Measurements from ENCODE around the gene ADCY1.

DNA sequence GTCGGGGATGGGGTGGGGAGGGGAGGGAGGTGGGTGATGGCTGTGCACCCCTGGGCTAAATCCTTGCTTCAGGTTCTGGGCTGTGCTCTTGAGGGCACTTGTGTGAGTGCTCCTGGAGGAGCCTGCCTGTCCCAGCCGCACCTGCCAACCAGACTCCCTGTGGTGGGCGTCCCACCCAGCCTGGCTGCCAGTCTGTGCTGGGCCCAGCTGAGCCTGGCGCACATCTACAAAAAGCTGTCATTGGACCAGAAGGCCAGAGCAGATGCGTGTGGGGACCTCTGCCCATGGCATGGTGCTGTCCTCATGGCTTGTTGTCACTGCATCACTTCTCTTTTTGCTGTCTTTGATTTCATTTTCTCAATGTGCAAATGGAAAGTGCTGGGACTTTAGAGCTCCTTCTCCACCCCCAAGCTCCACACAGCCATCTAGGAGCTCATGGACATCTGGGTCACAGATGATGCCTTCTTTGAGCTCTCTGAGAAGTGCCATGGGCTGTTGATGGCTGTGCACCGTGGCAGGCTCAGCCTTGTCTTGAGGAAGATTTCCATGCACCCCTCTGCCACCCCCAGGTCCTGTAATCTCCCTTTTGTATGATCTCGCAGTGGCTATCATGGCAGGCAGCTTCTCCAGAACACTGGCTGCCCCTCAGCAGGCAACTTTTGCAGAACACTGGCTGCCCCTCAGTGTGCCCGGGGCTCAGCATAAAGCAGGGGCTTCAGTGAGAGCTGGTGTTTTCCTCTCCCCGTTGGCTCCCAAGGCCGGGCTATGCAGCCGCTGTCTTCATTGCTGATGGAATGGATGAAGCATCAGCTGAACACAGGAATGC is 83.9 kb downstream of the ADCY1 start:
- TF ChIP-seq, protein P1, sequence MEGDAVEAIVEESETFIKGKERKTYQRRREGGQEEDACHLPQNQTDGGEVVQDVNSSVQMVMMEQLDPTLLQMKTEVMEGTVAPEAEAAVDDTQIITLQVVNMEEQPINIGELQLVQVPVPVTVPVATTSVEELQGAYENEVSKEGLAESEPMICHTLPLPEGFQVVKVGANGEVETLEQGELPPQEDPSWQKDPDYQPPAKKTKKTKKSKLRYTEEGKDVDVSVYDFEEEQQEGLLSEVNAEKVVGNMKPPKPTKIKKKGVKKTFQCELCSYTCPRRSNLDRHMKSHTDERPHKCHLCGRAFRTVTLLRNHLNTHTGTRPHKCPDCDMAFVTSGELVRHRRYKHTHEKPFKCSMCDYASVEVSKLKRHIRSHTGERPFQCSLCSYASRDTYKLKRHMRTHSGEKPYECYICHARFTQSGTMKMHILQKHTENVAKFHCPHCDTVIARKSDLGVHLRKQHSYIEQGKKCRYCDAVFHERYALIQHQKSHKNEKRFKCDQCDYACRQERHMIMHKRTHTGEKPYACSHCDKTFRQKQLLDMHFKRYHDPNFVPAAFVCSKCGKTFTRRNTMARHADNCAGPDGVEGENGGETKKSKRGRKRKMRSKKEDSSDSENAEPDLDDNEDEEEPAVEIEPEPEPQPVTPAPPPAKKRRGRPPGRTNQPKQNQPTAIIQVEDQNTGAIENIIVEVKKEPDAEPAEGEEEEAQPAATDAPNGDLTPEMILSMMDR (optimal IDR thresholded peaks at IDR 0.05 in 1 of 3, IDR thresholded peaks at IDR 0.05 in 1 of 3, conservative IDR thresholded peaks at IDR 0.05 in 1 of 3; ENCODE audit: extremely low read depth in 1 of 3, insufficient read depth in 2 of 3, low read length in 3 of 3) = no peak
- no peak for TF ChIP-seq EZH2 (IDR thresholded peaks at IDR 0.05; ENCODE audit: low read length)
